GM18499 (cell line): ENCODE data around the gene NPL.

Experiments used
- ATAC-seq: cut with Tn5 transposase; IDR thresholded peaks from one replicate; pipeline ENCODE4 v1.9.1; 2021; ENCODE audit warnings: moderate number of reproducible peaks; ENCODE audit not compliant: insufficient read depth, unreplicated experiment

NPL gene

GRCh38 chr1:182809414-182809957, 19.9 kb downstream of the NPL start:
- ATAC-seq = no peak

- no peak for ATAC-seq
Observed at GRCh38 chr1:182811975-182812722, 22.6 kb downstream of the NPL start.

- ATAC-seq = no peak
Observed at GRCh38 chr1:182816863-182817262, 27.3 kb downstream of the NPL start.

GRCh38 chr1:182817802-182818201, 28.2 kb downstream of the NPL start:
- ATAC-seq = no peak

- ATAC-seq = no peak
Observed at GRCh38 chr1:182823220-182823619, 33.6 kb downstream of the NPL start.

GRCh38 chr1:182826892-182827291, 37.3 kb downstream of the NPL start:
- ATAC-seq = no peak

GRCh38 chr1:182829285-182829932, 39.8 kb downstream of the NPL start:
- ATAC-seq = no peak

- no peak for ATAC-seq
Observed at GRCh38 chr1:182833271-182833670, 43.7 kb downstream of the NPL start.

GRCh38 chr1:182834326-182834725, 44.8 kb downstream of the NPL start:
- no peak for ATAC-seq

GRCh38 chr1:182835806-182836205, 46.2 kb downstream of the NPL start:
- ATAC-seq = no peak

GRCh38 chr1:182839209-182840066, 49.9 kb downstream of the NPL start, which contains the start of gene DHX9:
TSS of gene DHX9 (plus strand) at chr1:182839347. CDS start at chr1:182842567, 3,220 bp downstream.
- ATAC-seq = peak; percentile 64

GRCh38 chr1:182841368-182841988, 51.9 kb downstream of the NPL start:
- no peak for ATAC-seq

GRCh38 chr1:182842265-182842664, 52.7 kb downstream of the NPL start:
- ATAC-seq = no peak

GRCh38 chr1:182845379-182845778, 55.8 kb downstream of the NPL start:
- no peak for ATAC-seq

- ATAC-seq = no peak
Observed at GRCh38 chr1:182845894-182846293, 56.3 kb downstream of the NPL start.

GRCh38 chr1:182847105-182847504, 57.5 kb downstream of the NPL start:
- ATAC-seq = no peak

- ATAC-seq = no peak
Observed at GRCh38 chr1:182848736-182849135, 59.2 kb downstream of the NPL start.

- ATAC-seq = no peak
Observed at GRCh38 chr1:182850319-182850718, 60.7 kb downstream of the NPL start.

- ATAC-seq = no peak
Observed at GRCh38 chr1:182851825-182852224, 62.3 kb downstream of the NPL start.

GRCh38 chr1:182855911-182856310, 66.3 kb downstream of the NPL start:
- ATAC-seq = no peak
